Midbrain (tissue), 1 donor: ENCODE results near the gene DIP2C.
"Not testable (repeated sequence)": the region's sequence is repeated elsewhere in the genome, so short reads cannot be mapped to it uniquely, and the experiment has no call there.

Experiments
- DNase-seq: peaks from one replicate; lab custom pipeline; 2025; lab: John Stamatoyannopoulos, UW

DIP2C gene

GRCh38 chr10:482051-482501 is 207.4 kb downstream of the DIP2C start:
- DNase-seq: no peak

- DNase-seq: no peak
Measured at GRCh38 chr10:481628-482027, 207.8 kb downstream of the DIP2C start.

GRCh38 chr10:480928-481552 is 208.4 kb downstream of the DIP2C start:
- DNase-seq: no peak

- DNase-seq: no peak
Measured at GRCh38 chr10:480498-480927, 209.0 kb downstream of the DIP2C start.

GRCh38 chr10:479706-480497 is 209.6 kb downstream of the DIP2C start:
- DNase-seq: not testable (repeated sequence)

- no peak for DNase-seq
Measured at GRCh38 chr10:478471-479245, 210.8 kb downstream of the DIP2C start.

- DNase-seq: no peak
Measured at GRCh38 chr10:477620-478019, 211.8 kb downstream of the DIP2C start.

- DNase-seq: no peak
Measured at GRCh38 chr10:476455-476780, 213.1 kb downstream of the DIP2C start.

GRCh38 chr10:475709-476454 is 213.6 kb downstream of the DIP2C start:
- no peak for DNase-seq

GRCh38 chr10:474946-475345 is 214.5 kb downstream of the DIP2C start:
- DNase-seq: no peak

- no peak for DNase-seq
Measured at GRCh38 chr10:474406-474805, 215.1 kb downstream of the DIP2C start.

GRCh38 chr10:472241-472910 is 217.1 kb downstream of the DIP2C start:
- DNase-seq: no peak

- DNase-seq: no peak
Measured at GRCh38 chr10:470339-471003, 219.0 kb downstream of the DIP2C start.

GRCh38 chr10:469947-470338 is 219.5 kb downstream of the DIP2C start:
- no peak for DNase-seq

GRCh38 chr10:459743-460142 is 229.7 kb downstream of the DIP2C start:
- DNase-seq: no peak

- no peak for DNase-seq
Measured at GRCh38 chr10:458421-458851, 231.0 kb downstream of the DIP2C start.

- DNase-seq: no peak
Measured at GRCh38 chr10:456486-456885, 233.0 kb downstream of the DIP2C start.

GRCh38 chr10:454860-455259 is 234.6 kb downstream of the DIP2C start:
- DNase-seq: no peak

- no peak for DNase-seq
Measured at GRCh38 chr10:453647-454046, 235.8 kb downstream of the DIP2C start.

- DNase-seq: peak; percentile 70
Measured at GRCh38 chr10:452512-453426, 236.7 kb downstream of the DIP2C start.
